Skeletal muscle tissue (tissue), 4 donors: Measurements from ENCODE around the gene ITFG2. TPM values are rescaled to one million over a fixed set of nuclear protein-coding genes. Genes with fewer than 3 reads are reported as not detected.

ENCODE experiments used
- H3K27ac ChIP-seq: one replicate; pipeline ENCODE4 v1.7.0; 2013; ENCODE audit warnings: mild to moderate bottlenecking, low read depth, low read length, inconsistent platforms
- H3K27me3 ChIP-seq, 3 donors: one replicate each; pipeline ENCODE4 v1.7.0; 2013; ENCODE audit warnings: low read length in 3 of 3; ENCODE audit not compliant: control insufficient read depth in 3 of 3, insufficient read depth in 3 of 3
- H3K36me3 ChIP-seq, 3 donors: one replicate each; pipeline ENCODE4 v1.7.0; 2013; ENCODE audit warnings: low read length in 3 of 3; ENCODE audit not compliant: control insufficient read depth in 3 of 3, insufficient read depth in 3 of 3
- H3K4me1 ChIP-seq, 3 donors: one replicate each; pipeline ENCODE4 v1.7.0; 2013; ENCODE audit warnings: low read length in 3 of 3, mild to moderate bottlenecking in 3 of 3; ENCODE audit not compliant: control insufficient read depth in 3 of 3, insufficient read depth in 3 of 3
- H3K4me3 ChIP-seq, 3 donors: one replicate each; pipeline ENCODE4 v1.7.0; 2013; ENCODE audit warnings: low read length in 3 of 3
- H3K9ac ChIP-seq, 3 donors: one replicate each; pipeline ENCODE4 v1.7.0; 2013; ENCODE audit warnings: low read length in 3 of 3, mild to moderate bottlenecking in 3 of 3, moderate library complexity in 2 of 3, low read depth in 1 of 3
- H3K9me3 ChIP-seq, 3 donors: one replicate each; pipeline ENCODE4 v1.7.0; 2013; ENCODE audit warnings: low read length in 3 of 3; ENCODE audit not compliant: control insufficient read depth in 3 of 3
- total RNA-seq: library from RNA; depleted of rRNA; stranded (reverse); fragments of >200 nt; gene quantifications from one replicate; pipeline ENCODE4 v1.2.3, GENCODE V29; 2014
- donor health status: Osteomylitis.

ITFG2 gene
- total RNA-seq, 1 donor from 2014 or later = 18.8 TPM

- Histone ChIP-seq H3K27me3 (no peaks in the 10 kb centered on the region), H3K36me3 (peaks cover 27 to 56% (median 49%) of the 10 kb centered on the region in 3 donors), H3K27ac (no peak overlapping the region), H3K4me1 (peaks cover 7 to 13% (median 10%) of the 10 kb centered on the region in 3 donors), H3K4me3 (no peak overlapping the region), H3K9me3 (no peaks in the 10 kb centered on the region), H3K9ac (no peak overlapping the region)
These were observed 7.3 kb upstream of the ITFG2 start for GRCh38 chr12:2805143-2805520.

GRCh38 chr12:2806700-2807099 lies 5.8 kb upstream of the ITFG2 start:
- Histone ChIP-seq H3K4me3 (no peak overlapping the region), H3K9me3 (no peaks in the 10 kb centered on the region), H3K27ac (no peak overlapping the region), H3K27me3 (no peaks in the 10 kb centered on the region), H3K4me1 (peaks cover 3 to 11% (median 10%) of the 10 kb centered on the region in 3 donors), H3K36me3 (peaks cover 14 to 40% (median 36%) of the 10 kb centered on the region in 3 donors), H3K9ac (no peak overlapping the region)

- peaks cover 12 to 18% (median 12%) of the 10 kb centered on the region in 3 donors for H3K4me1 ChIP-seq
- no peaks in the 10 kb centered on the region for H3K9me3 ChIP-seq
- H3K36me3 ChIP-seq = peaks cover 3 to 8% (median 7%) of the 10 kb centered on the region in 3 donors
- no peaks in the 10 kb centered on the region for H3K27me3 ChIP-seq
- peak overlapping the region; percentile 86 to 100 (median 91) for H3K4me3 ChIP-seq
- H3K9ac ChIP-seq = peak overlapping the region; percentile 47 to 100 (median 83)
- H3K27ac ChIP-seq = peak overlapping the region; percentile 83
These were observed 667 bp upstream of the ITFG2 start for GRCh38 chr12:2811801-2812200.

GRCh38 chr12:2813214-2814185 lies 1.0 kb downstream of the ITFG2 start:
- H3K36me3 ChIP-seq = peaks cover 12 to 22% (median 16%) of the 10 kb centered on the region in 3 donors
- H3K27me3 ChIP-seq = no peaks in the 10 kb centered on the region

GRCh38 chr12:2819810-2820209 lies 7.3 kb downstream of the ITFG2 start:
- Histone ChIP-seq H3K4me1 (no peaks in the 10 kb centered on the region), H3K36me3 (peaks cover 67 to 71% (median 67%) of the 10 kb centered on the region in 3 donors), H3K27ac (no peak overlapping the region), H3K9me3 (no peaks in the 10 kb centered on the region), H3K27me3 (no peaks in the 10 kb centered on the region), H3K9ac (no peak overlapping the region), H3K4me3 (no peak overlapping the region)

More at GRCh38 chr12:2813214-2814185, 1.0 kb downstream of the ITFG2 start:
- H3K4me1 ChIP-seq = peaks cover 12 to 18% (median 12%) of the 10 kb centered on the region in 3 donors
- H3K9me3 ChIP-seq = no peaks in the 10 kb centered on the region
- peak overlapping the region; percentile 83 for H3K27ac ChIP-seq
- peak overlapping the region; percentile 86 to 100 (median 91) for H3K4me3 ChIP-seq
- H3K9ac ChIP-seq = peak overlapping the region; percentile 73 to 100 (median 89)

GRCh38 chr12:2820432-2820831 lies 8.0 kb downstream of the ITFG2 start:
- Histone ChIP-seq H3K27me3 (no peaks in the 10 kb centered on the region), H3K4me1 (no peaks in the 10 kb centered on the region), H3K9ac (no peak overlapping the region), H3K36me3 (peaks cover 73 to 75% (median 74%) of the 10 kb centered on the region in 3 donors), H3K27ac (no peak overlapping the region), H3K4me3 (no peak overlapping the region), H3K9me3 (no peaks in the 10 kb centered on the region)

- H3K36me3 ChIP-seq = peaks cover 81 to 90% (median 85%) of the 10 kb centered on the region in 3 donors
- H3K27ac ChIP-seq = no peak overlapping the region
- no peaks in the 10 kb centered on the region for H3K27me3 ChIP-seq
- H3K9ac ChIP-seq = no peak overlapping the region
- no peaks in the 10 kb centered on the region for H3K4me1 ChIP-seq
- H3K4me3 ChIP-seq = no peak overlapping the region
- H3K9me3 ChIP-seq = no peaks in the 10 kb centered on the region
These were observed 11.0 kb downstream of the ITFG2 start for GRCh38 chr12:2823483-2823882.

GRCh38 chr12:2824541-2824940 lies 12.1 kb downstream of the ITFG2 start:
- Histone ChIP-seq H3K27ac (no peak overlapping the region), H3K4me3 (no peak overlapping the region), H3K27me3 (no peaks in the 10 kb centered on the region), H3K9ac (no peak overlapping the region), H3K9me3 (no peaks in the 10 kb centered on the region), H3K4me1 (no peaks in the 10 kb centered on the region), H3K36me3 (peaks cover 85 to 86% (median 85%) of the 10 kb centered on the region in 3 donors)

GRCh38 chr12:2825132-2825531 lies 12.7 kb downstream of the ITFG2 start:
- Histone ChIP-seq H3K9me3 (no peaks in the 10 kb centered on the region), H3K4me1 (no peaks in the 10 kb centered on the region), H3K4me3 (no peak overlapping the region), H3K9ac (no peak overlapping the region), H3K27ac (no peak overlapping the region), H3K27me3 (no peaks in the 10 kb centered on the region), H3K36me3 (peaks cover 79 to 83% (median 79%) of the 10 kb centered on the region in 3 donors)

- no peak overlapping the region for H3K9ac ChIP-seq
- no peak overlapping the region for H3K4me3 ChIP-seq
- H3K9me3 ChIP-seq = no peaks in the 10 kb centered on the region
- no peaks in the 10 kb centered on the region for H3K27me3 ChIP-seq
- peaks cover 76 to 79% (median 79%) of the 10 kb centered on the region in 3 donors for H3K36me3 ChIP-seq
- H3K4me1 ChIP-seq = no peaks in the 10 kb centered on the region
- no peak overlapping the region for H3K27ac ChIP-seq
These were observed 13.6 kb downstream of the ITFG2 start for GRCh38 chr12:2826036-2826435.
